ENCODE data around the gene MCF2L2.
"Not testable (repeated sequence)": the region's sequence is repeated elsewhere in the genome, so short reads cannot be mapped to it uniquely, and the experiment has no call there.

The MCF2L2 gene

GRCh38 chr3:183428447-183429211 lies at the start of gene MCF2L2:
Gene MCF2L2 (minus strand): TSS chr3:183428619. CDS start chr3:183427977, 642 bp downstream.
- peak; percentile 71 to 76 for DNase-seq

- DNase-seq = no peak
Measured at GRCh38 chr3:183477801-183478456, 49.5 kb upstream of the MCF2L2 start.

GRCh38 chr3:183475764-183476162 lies 47.3 kb upstream of the MCF2L2 start:
- not testable (repeated sequence) for DNase-seq

GRCh38 chr3:183475016-183475763 lies 46.8 kb upstream of the MCF2L2 start:
- DNase-seq = no peak

GRCh38 chr3:183473969-183474368 lies 45.5 kb upstream of the MCF2L2 start:
- DNase-seq = no peak

- no peak for DNase-seq
Measured at GRCh38 chr3:183472155-183472554, 43.7 kb upstream of the MCF2L2 start.

- DNase-seq = no peak
Measured at GRCh38 chr3:183468424-183468823, 40.0 kb upstream of the MCF2L2 start.

GRCh38 chr3:183466575-183466974 lies 38.2 kb upstream of the MCF2L2 start:
- no peak for DNase-seq

- not testable (repeated sequence) for DNase-seq
Measured at GRCh38 chr3:183465710-183466109, 37.3 kb upstream of the MCF2L2 start.

- DNase-seq = no peak
Measured at GRCh38 chr3:183464480-183464879, 36.1 kb upstream of the MCF2L2 start.

- DNase-seq = no peak
Measured at GRCh38 chr3:183460081-183461055, 31.9 kb upstream of the MCF2L2 start.

- DNase-seq = no peak
Measured at GRCh38 chr3:183455089-183455488, 26.7 kb upstream of the MCF2L2 start.

GRCh38 chr3:183454064-183454463 lies 25.6 kb upstream of the MCF2L2 start:
- no peak for DNase-seq

- DNase-seq = no peak
Measured at GRCh38 chr3:183449791-183450190, 21.4 kb upstream of the MCF2L2 start.

- no peak for DNase-seq
Measured at GRCh38 chr3:183449391-183449790, 21.0 kb upstream of the MCF2L2 start.

GRCh38 chr3:183448369-183449128 lies 20.1 kb upstream of the MCF2L2 start:
- no peak for DNase-seq

GRCh38 chr3:183447206-183448001 lies 19.0 kb upstream of the MCF2L2 start:
- DNase-seq = peak; percentile 59 to 66

- DNase-seq = no peak
Measured at GRCh38 chr3:183446838-183447205, 18.4 kb upstream of the MCF2L2 start.

- no peak for DNase-seq
Measured at GRCh38 chr3:183444748-183445147, 16.3 kb upstream of the MCF2L2 start.
